ENCODE measurements around the gene PDSS2. TPM values are rescaled to one million over a fixed set of nuclear protein-coding genes. Genes with fewer than 3 reads are reported as not detected.

Gene PDSS2
- total RNA-seq, 1 donor from 2014 or later, result 18.7 TPM

GRCh38 chr6:107124934-107125348, 334.4 kb downstream of the PDSS2 start:
- TF ChIP-seq CTCF (IDR thresholded peaks at IDR 0.05) (no peak), POLR2A (IDR thresholded peaks at IDR 0.05) (no peak), POLR2AphosphoS5 (IDR thresholded peaks at IDR 0.05; ENCODE audit: insufficient read depth in 1 of 2, low read depth in 1 of 2) (no peak)
- Histone ChIP-seq H3K27ac (no peak overlapping the region), H3K36me3 (no peaks in the 10 kb centered on the region), H3K9me3 (no peaks in the 10 kb centered on the region), H3K27me3 (no peaks in the 10 kb centered on the region), H3K4me3 (no peak overlapping the region), H3K4me1 (no peaks in the 10 kb centered on the region)
- intact Hi-C loops (cut with DNase I), result no loop called here
- DNase-seq (ENCODE audit: extremely low spot score in 2 of 2), result no peak

GRCh38 chr6:107123501-107123900, 335.9 kb downstream of the PDSS2 start:
- intact Hi-C loops (cut with DNase I), result no loop called here
- DNase-seq (ENCODE audit: extremely low spot score in 2 of 2), result no peak
- no peak overlapping the region for H3K4me3 ChIP-seq
- H3K4me1 ChIP-seq, result no peaks in the 10 kb centered on the region
- TF ChIP-seq POLR2A (IDR thresholded peaks at IDR 0.05) (no peak), POLR2AphosphoS5 (IDR thresholded peaks at IDR 0.05; ENCODE audit: insufficient read depth in 1 of 2, low read depth in 1 of 2) (no peak), CTCF (IDR thresholded peaks at IDR 0.05) (no peak)
- no peaks in the 10 kb centered on the region for H3K27me3 ChIP-seq
- no peak overlapping the region for H3K27ac ChIP-seq
- no peaks in the 10 kb centered on the region for H3K36me3 ChIP-seq
- H3K9me3 ChIP-seq, result no peaks in the 10 kb centered on the region

- H3K9me3 ChIP-seq, result no peaks in the 10 kb centered on the region
- DNase-seq (ENCODE audit: extremely low spot score in 2 of 2), result no peak
These were observed 336.6 kb downstream of the PDSS2 start for GRCh38 chr6:107122748-107123147.

GRCh38 chr6:107121964-107122495, 337.3 kb downstream of the PDSS2 start:
- H3K27ac ChIP-seq, result no peak overlapping the region
- no peaks in the 10 kb centered on the region for H3K36me3 ChIP-seq
- H3K27me3 ChIP-seq, result no peaks in the 10 kb centered on the region
- no peak for TF ChIP-seq CTCF (IDR thresholded peaks at IDR 0.05)
- no peak for TF ChIP-seq POLR2A (IDR thresholded peaks at IDR 0.05)
- no peak for TF ChIP-seq POLR2AphosphoS5 (IDR thresholded peaks at IDR 0.05; ENCODE audit: insufficient read depth in 1 of 2, low read depth in 1 of 2)
- no peak overlapping the region for H3K4me3 ChIP-seq
- no peaks in the 10 kb centered on the region for H3K9me3 ChIP-seq
- intact Hi-C loops (cut with DNase I), result no loop called here
- no peak for DNase-seq (ENCODE audit: extremely low spot score in 2 of 2)
- no peaks in the 10 kb centered on the region for H3K4me1 ChIP-seq

More at GRCh38 chr6:107122748-107123147, 336.6 kb downstream of the PDSS2 start:
- no peak overlapping the region for H3K4me3 ChIP-seq
- no peaks in the 10 kb centered on the region for H3K36me3 ChIP-seq
- no peak overlapping the region for H3K27ac ChIP-seq
- no peak for TF ChIP-seq CTCF (IDR thresholded peaks at IDR 0.05)
- no peak for TF ChIP-seq POLR2A (IDR thresholded peaks at IDR 0.05)
- TF ChIP-seq POLR2AphosphoS5 (IDR thresholded peaks at IDR 0.05; ENCODE audit: insufficient read depth in 1 of 2, low read depth in 1 of 2), result no peak
- H3K4me1 ChIP-seq, result no peaks in the 10 kb centered on the region
- intact Hi-C loops (cut with DNase I), result no loop called here
- H3K27me3 ChIP-seq, result no peaks in the 10 kb centered on the region

GRCh38 chr6:107121266-107121665, 338.1 kb downstream of the PDSS2 start:
- Histone ChIP-seq H3K27me3 (no peaks in the 10 kb centered on the region), H3K4me1 (peaks cover 6% of the 10 kb centered on the region), H3K27ac (no peak overlapping the region), H3K36me3 (no peaks in the 10 kb centered on the region), H3K4me3 (no peak overlapping the region), H3K9me3 (no peaks in the 10 kb centered on the region)
- intact Hi-C loops (cut with DNase I), result no loop called here
- TF ChIP-seq POLR2AphosphoS5 (IDR thresholded peaks at IDR 0.05; ENCODE audit: insufficient read depth in 1 of 2, low read depth in 1 of 2) (no peak), POLR2A (IDR thresholded peaks at IDR 0.05) (no peak), CTCF (IDR thresholded peaks at IDR 0.05) (no peak)
- DNase-seq (ENCODE audit: extremely low spot score in 2 of 2), result no peak
